GM18502 (cell line): ENCODE data around the gene SOBP.
A peak's percentile ranks its signal among the peaks of the same experiment; 100 is the strongest.

Experiments
- ATAC-seq: cut with Tn5 transposase; IDR thresholded peaks from one replicate; pipeline ENCODE4 v1.9.1; 2021; ENCODE audit warnings: mild to moderate bottlenecking; ENCODE audit not compliant: unreplicated experiment, poor library complexity

SOBP gene

DNA sequence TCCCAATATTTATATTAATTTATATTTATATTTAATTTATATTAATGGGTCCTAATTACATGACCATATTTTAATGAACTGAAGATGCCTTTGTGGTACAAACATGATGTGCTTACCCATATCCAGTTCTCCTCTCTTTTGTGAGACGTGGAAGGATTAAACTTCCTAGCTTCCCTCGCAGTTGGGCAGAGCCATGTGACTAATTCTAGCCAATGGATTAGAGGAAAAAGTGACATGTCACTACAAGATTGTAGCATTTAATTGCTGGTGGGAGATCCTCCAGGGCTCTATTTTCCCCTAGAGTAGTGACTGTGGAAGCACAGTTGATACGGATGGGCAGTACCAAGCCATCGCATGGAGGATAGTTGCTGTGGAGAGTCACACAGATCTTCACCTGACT, 4.8 kb upstream of the SOBP start:
- no peak for ATAC-seq

DNA sequence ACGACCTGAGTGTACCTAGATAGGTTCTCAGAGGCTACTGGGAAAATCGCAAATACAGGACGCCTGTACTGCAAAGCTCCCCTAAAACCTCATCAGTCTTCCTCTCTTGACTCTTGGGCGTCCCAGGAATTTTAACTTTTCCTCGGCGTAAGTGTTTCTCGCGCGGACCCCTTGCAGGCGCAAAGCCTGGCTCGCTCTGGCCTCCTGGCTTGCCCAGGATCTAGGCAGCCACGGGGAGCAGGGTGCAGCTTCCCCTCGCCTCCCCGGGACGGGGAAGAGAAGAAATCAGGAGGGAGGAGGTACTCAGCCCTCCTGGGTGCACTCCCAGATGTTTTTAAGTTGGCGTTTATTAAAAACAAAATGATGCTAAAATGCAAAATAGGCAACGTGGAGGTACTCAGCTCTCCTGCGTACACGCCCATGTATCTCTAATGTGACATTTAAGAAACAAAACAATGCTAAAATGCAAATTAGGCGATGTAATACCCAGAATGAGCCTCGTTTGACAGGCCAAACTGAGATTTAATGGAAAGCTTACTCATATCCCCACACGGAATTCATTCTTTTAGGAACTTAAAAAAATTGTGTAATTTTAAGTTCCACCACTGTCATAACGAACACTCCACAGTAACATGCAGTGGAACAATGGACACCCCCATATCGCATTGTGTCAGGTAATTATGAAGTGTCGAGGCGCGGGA, 1.6 kb upstream of the SOBP start:
- ATAC-seq, result no peak

GRCh38 chr6:107488875-107489635, 862 bp upstream of the SOBP start:
- ATAC-seq, result peak; percentile 14

DNA sequence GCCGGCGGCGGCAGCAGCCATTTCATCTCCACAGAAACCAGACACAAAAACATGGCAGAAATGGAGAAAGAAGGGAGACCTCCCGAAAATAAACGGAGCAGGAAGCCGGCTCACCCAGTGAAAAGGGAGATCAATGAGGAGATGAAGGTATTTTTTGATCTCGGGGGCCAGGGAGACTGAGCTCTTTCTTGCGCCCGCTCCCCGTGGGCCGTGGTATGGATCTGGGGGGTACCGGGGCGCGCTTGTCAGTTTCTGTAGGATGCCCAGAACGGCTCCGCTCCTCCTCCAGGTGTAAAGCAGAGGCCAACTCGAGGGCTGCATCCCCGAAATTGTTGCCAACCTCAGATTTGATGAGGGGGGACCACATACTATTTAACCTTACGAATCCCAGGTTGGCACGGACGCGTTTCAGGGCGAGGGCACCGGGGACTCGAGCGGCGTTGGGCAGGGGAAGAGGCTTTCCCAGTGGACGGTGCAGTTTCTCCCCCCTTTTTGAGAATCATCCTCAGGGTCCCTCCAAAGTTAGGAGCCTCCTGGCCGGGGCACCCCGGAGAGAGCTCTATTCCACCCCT, 735 bp downstream of the SOBP start:
- no peak for ATAC-seq

- ATAC-seq, result no peak
Observed at GRCh38 chr6:107491138-107491609, 1.3 kb downstream of the SOBP start.

DNA sequence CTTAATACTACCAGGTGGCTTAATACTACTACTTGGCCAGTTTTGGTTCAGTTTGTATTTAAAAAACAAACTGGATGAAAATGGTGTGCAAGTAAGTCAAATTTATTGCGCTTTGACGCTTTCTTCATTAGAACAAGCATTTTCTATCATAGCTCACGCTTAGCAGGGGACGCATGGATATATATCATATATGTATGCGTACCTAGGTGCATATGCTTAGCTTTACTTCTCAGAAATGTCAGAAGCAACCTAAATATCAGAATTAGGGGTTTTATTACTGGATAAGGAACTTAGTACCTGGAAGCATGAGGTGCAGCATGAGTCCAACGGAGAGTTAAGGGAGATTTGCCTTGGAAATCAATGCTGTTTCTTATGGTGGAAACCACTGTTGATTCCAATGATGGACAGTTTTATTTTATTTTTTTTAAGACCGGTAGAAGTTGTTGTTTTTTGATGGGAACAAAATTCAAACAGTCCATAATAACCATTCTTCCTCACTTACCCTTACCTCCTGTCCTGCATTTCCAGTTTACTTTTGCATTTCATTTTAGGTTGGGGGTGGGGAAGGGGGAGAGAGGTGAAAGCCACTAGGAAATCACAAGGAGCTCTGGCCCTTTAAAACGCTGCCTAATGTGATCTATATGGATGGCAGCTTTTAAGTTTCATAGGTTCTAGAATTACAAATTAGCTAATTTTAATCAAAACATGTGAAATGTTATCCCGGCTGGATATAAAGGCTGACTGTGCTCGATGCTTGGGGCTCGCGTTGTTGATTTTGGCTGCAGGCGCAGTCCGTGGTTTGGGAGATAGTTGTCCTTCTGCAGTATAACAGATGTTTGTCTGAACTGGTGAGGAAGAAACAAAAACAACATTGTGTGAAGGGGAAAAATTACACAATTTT, 2.1 kb downstream of the SOBP start:
- ATAC-seq, result no peak

- ATAC-seq, result no peak
Observed at GRCh38 chr6:107493158-107494057, 3.5 kb downstream of the SOBP start.

- ATAC-seq, result no peak
Observed at GRCh38 chr6:107495196-107495643, 5.3 kb downstream of the SOBP start.

DNA sequence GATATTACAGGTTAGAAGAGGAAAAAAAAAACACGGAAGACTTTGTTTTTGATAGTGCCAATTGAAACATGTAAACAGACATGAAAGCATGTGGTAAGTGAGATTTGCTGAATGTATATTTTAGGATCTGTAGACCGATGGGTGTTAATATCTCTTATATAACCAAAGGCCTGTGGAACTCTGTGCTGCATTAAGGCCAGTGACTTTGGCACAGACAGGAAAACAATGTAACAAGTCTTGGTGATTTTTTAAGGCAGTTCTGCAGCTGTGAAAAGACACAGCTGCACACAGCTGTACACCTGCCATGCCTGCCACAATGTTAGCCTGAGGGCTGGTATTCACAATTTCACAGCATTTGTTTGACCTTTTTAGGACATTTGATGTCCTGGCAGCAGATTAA, 6.1 kb downstream of the SOBP start:
- no peak for ATAC-seq

GRCh38 chr6:107496892-107497684, 7.2 kb downstream of the SOBP start:
- ATAC-seq, result no peak

DNA sequence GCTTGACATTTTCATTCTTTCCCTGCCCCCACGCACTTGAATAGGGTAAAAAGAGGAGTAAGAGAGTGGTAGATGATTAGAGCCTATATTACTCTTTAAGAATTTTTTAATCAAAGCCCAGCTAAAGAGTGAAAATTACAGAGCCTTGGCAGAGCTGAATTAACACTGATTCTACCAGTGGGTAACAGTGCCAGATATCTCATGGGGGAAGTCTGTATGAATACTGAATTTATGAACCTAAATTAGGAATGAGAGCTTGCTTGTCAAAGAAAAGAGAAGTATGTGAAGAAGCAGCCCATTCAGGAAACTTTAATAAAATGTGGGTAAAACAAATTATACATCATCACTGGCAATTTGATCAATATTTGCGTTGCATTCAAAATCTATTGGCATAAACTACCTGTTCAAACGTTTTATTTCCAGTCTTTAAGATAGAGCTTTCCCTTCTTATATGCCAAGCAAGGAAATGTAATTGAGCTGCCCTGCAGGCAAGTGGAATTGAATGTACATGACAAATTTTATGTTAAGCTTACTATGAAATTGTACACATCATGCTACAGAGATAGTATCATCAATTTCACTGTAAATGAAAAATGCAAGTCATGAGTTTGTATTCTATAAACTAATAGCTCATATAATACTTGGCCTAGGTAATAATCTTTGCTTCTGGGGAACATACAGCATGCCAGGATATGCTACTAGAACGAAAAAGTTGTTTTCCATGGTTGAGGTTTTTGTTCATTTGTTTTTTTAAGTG, 14.5 kb downstream of the SOBP start:
- no peak for ATAC-seq

GRCh38 chr6:107506145-107506544, 16.2 kb downstream of the SOBP start:
- ATAC-seq, result no peak

DNA sequence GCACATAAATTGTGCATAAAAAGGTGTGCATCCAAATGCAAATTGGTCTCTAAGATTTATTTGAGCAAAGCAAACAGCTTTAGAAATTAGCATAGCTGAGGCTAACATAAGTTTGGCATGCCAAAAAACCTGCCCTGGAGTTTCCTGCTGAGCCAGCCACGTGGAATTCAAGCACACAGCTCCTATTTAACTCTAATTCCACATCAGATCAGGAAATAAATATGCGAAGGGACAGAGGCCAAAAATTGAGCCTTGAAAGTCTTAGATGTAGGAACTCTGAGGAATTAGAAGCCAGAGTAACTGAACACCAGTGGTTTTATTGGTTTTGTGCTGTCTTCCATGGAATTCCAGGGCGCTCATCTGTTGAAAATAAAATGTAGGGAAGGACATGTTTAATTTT, 19.6 kb downstream of the SOBP start:
- no peak for ATAC-seq

DNA sequence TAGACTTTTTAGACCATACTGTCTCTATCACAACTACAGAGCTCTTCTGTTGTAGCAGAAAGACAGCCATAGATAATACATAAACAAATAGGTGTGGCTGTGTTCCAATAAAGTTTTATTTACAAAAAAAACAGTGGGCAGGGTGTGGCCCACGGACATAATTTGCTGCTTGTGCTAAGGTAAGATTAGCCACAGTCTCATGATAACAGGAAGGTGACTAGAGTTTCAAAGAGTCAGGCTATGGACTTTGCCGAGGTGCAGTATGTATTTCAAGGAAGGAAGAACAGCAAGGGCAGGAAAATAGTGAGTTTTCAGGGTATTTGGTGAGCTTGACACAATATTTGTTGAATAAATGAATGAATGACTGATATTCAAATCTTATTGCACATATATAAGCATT, 20.2 kb downstream of the SOBP start:
- no peak for ATAC-seq

- ATAC-seq, result no peak
Observed at GRCh38 chr6:107511511-107511993, 21.6 kb downstream of the SOBP start.

GRCh38 chr6:107513214-107513613, 23.3 kb downstream of the SOBP start:
- no peak for ATAC-seq

DNA sequence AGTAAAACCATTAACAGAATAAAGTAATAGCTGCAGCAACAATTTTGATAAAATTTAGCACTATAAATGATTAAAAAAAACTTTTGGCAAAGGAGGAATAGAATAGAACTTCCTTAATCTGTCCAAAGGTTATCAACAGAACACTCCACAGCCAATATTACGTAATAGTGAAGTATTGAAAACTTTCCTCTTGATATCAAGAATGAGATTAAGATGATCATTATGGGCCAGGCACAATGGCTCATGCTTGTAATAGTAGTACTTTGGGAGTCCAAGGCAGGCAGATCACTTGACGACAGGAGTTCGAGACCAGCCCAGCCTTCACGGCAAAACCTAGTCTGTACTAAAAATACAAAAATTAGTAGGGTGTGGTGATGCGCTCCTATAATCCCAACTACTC, 26.0 kb downstream of the SOBP start:
- no peak for ATAC-seq

- no peak for ATAC-seq
Observed at GRCh38 chr6:107517274-107517673, 27.4 kb downstream of the SOBP start.
